ENCODE measurements around the gene PCID2. TPM values are rescaled to one million over a fixed set of nuclear protein-coding genes. Genes with fewer than 3 reads are reported as not detected.

PCID2 gene
- total and polyA plus RNA-seq, 2 of the 13 experiments (the other 11 are each of a cell fraction or from before 2014, with no cell fraction given) = 65.0 to 111 TPM

- H3K9ac ChIP-seq (ENCODE audit: insufficient read depth, low read depth, low read length) = no peak overlapping the region
- no peaks in the 10 kb centered on the region for H3K27me3 ChIP-seq (ENCODE audit: control insufficient read depth in 1 of 2, insufficient read depth in 2 of 2, low read length in 2 of 2)
- ATAC-seq (no peak), FAIRE-seq (no peak), DNase-seq (ENCODE audit: low spot score) (no peak)
- WGBS (ENCODE audit: low lambda C conversion rate) = 99% methylated on average over 10 of the region's 10 CpGs
- H3K79me2 ChIP-seq (ENCODE audit: insufficient read depth, low read length) = no peaks in the 10 kb centered on the region
- BruUV-seq (replicated peaks) = no TSS peak
- no peaks in the 10 kb centered on the region for H3K9me3 ChIP-seq (ENCODE audit: low read length)
- ChIA-PET POLR2A (no interaction called here), CTCF (ENCODE audit: low intra/inter-chr PET ratio, low total read pairs) (no interaction called here)
- H3K4me1 ChIP-seq (ENCODE audit: insufficient read depth, low read length) = peaks cover 35% of the 10 kb centered on the region
- no peak overlapping the region for H3K27ac ChIP-seq (ENCODE audit: extremely low read length, insufficient read depth, low read length)
- intact Hi-C loops (cut with micrococcal nuclease; ENCODE audit: unreplicated experiment) (no loop called here), in situ Hi-C loops (cut with HindIII; ENCODE audit: extremely low pct_ligation_motif_present, low pct_unique_long_range_greater_than_20kb) (no loop called here)
- TF ChIP-seq ZNF143 (CRISPR knock-in tag; IDR thresholded peaks at IDR 0.05) = no peak
- TF ChIP-seq ETS1 (CRISPR knock-in tag; IDR thresholded peaks at IDR 0.05) = no peak
- no peak for TF ChIP-seq KLF9 (CRISPR knock-in tag; IDR thresholded peaks at IDR 0.05; ENCODE audit: low read depth)
- no peak for TF ChIP-seq ATRX (CRISPR knock-in tag; IDR thresholded peaks at IDR 0.05; ENCODE audit: borderline replicate concordance)
- no peak for TF ChIP-seq ZNF563 (CRISPR knock-in tag; IDR thresholded peaks at IDR 0.05)
- no peak for TF ChIP-seq RARG (CRISPR knock-in tag; IDR thresholded peaks at IDR 0.05; ENCODE audit: low read depth)
- no peak for TF ChIP-seq NPAS2 (CRISPR knock-in tag; IDR thresholded peaks at IDR 0.05; ENCODE audit: borderline replicate concordance)
- no peak for TF ChIP-seq ZNF780A (CRISPR knock-in tag; IDR thresholded peaks at IDR 0.05)
- TF ChIP-seq ZBED4 (CRISPR knock-in tag; IDR thresholded peaks at IDR 0.05; ENCODE audit: borderline replicate concordance) = no peak
- no peak for TF ChIP-seq LRRFIP1 (CRISPR knock-in tag; conservative IDR thresholded peaks at IDR 0.05)
- TF ChIP-seq RBAK (CRISPR knock-in tag; IDR thresholded peaks at IDR 0.05) = no peak
- TF ChIP-seq SMAD1 (CRISPR knock-in tag; IDR thresholded peaks at IDR 0.05; ENCODE audit: borderline replicate concordance, low read depth) = no peak
- TF ChIP-seq ZNF839 (CRISPR knock-in tag; IDR thresholded peaks at IDR 0.05; ENCODE audit: borderline replicate concordance) = no peak
- H3K4me2 ChIP-seq (ENCODE audit: low read depth, low read length) = no peak overlapping the region
- no peak overlapping the region for H3K4me3 ChIP-seq (replicated peaks in 1 of 3; ENCODE audit: insufficient read depth in 1 of 3, low read depth in 2 of 3, low read length in 3 of 3)
- no peak overlapping the region for H2AFZ ChIP-seq (ENCODE audit: low read length)
- H3K36me3 ChIP-seq (replicated peaks in 1 of 2; ENCODE audit: control insufficient read depth in 1 of 2, insufficient read depth in 2 of 2, low read length in 2 of 2) = peaks cover 0 to 9% of the 10 kb centered on the region in 2 experiments; a peak in 3 of 5 replicates
- no peaks in the 10 kb centered on the region for H4K20me1 ChIP-seq (ENCODE audit: insufficient read depth, low read length)
Observed at GRCh38 chr13:113167155-113167554, 41.3 kb downstream of the PCID2 start.

Measured in HepG2 (cell line).